Stomach (tissue), 4 donors: ENCODE data around the gene PRUNE2.

Source experiments
- CTCF ChIP-seq, 7 experiments: fragments of 450-650 bp in 4 of 7; fragments of 200-600 bp in 3 of 7; sonication (generic) in 3 of 7; IDR thresholded peaks; one replicate each; pipeline ENCODE4 v1.5.1; 2016 to 2019; ENCODE audit warnings: antibody characterized with exemption in 7 of 7, control low read depth in 2 of 7, mild to moderate bottlenecking in 1 of 7
- EP300 ChIP-seq: sonication (generic); formaldehyde crosslinking; IDR thresholded peaks from one replicate; pipeline ENCODE4 v1.6.1; 2017; ENCODE audit warnings: antibody characterized with exemption
- POLR2A ChIP-seq, 4 donors: fragments of 450-650 bp; IDR thresholded peaks; one replicate each; pipeline ENCODE4 v1.6.1; 2016; ENCODE audit warnings: antibody characterized with exemption in 4 of 4, control low read depth in 2 of 4, mild to moderate bottlenecking in 1 of 4, moderate library complexity in 1 of 4

GRCh38 chr9:76580188-76580587 is 325.7 kb downstream of the PRUNE2 start:
- TF ChIP-seq CTCF (IDR thresholded peaks at IDR 0.05) (no peak), POLR2A (IDR thresholded peaks at IDR 0.05) (no peak), EP300 (no peak)
